OCI-LY1 (cell line): ENCODE data around the gene LAMA3.

ENCODE experiments used
- H2AFZ ChIP-seq: fragments of 200-600 bp; sonication (generic), shearing (Covaris generic); 2 replicates; pipeline ENCODE4 v1.6.0; 2014; ENCODE audit warnings: antibody characterized with exemption, mild to moderate bottlenecking, low read length
- H3F3A ChIP-seq: fragments of 200-600 bp; sonication (generic), shearing (Covaris generic); 2 replicates; pipeline ENCODE4 v1.6.0; 2014; ENCODE audit warnings: mild to moderate bottlenecking, antibody characterized with exemption, low read length, moderate library complexity; ENCODE audit not compliant: insufficient read depth
- H3K27ac ChIP-seq: fragments of 200-600 bp; sonication (generic); 2 replicates; pipeline ENCODE4 v1.5.1; 2014; ENCODE audit warnings: low read length, mixed run types, mild to moderate bottlenecking, low read depth; ENCODE audit not compliant: poor library complexity, severe bottlenecking
- H3K27me3 ChIP-seq: fragments of 200-600 bp; sonication (generic); 2 replicates; pipeline ENCODE4 v1.6.0; 2014; ENCODE audit warnings: antibody characterized with exemption, mild to moderate bottlenecking, low read length, moderate library complexity; ENCODE audit not compliant: insufficient read depth
- H3K36me3 ChIP-seq: fragments of 200-600 bp; sonication (generic); 2 replicates; pipeline ENCODE4 v1.6.1; 2014; ENCODE audit warnings: mild to moderate bottlenecking, antibody characterized with exemption, low read length, moderate library complexity, mixed read lengths; ENCODE audit not compliant: insufficient read depth
- H3K4me1 ChIP-seq: fragments of 200-600 bp; sonication (generic); 2 replicates; pipeline ENCODE4 v1.5.1; 2014; ENCODE audit warnings: mild to moderate bottlenecking, low read length, moderate library complexity; ENCODE audit not compliant: insufficient read depth, severe bottlenecking
- H3K4me2 ChIP-seq: fragments of 200-600 bp; sonication (generic), shearing (Covaris generic); 2 replicates; pipeline ENCODE4 v1.6.1; 2014; ENCODE audit warnings: low read length
- H3K4me3 ChIP-seq: fragments of 200-600 bp; sonication (generic); 2 replicates; pipeline ENCODE4 v1.5.1; 2014; ENCODE audit warnings: low read length, low read depth, mild to moderate bottlenecking, mixed read lengths; ENCODE audit not compliant: poor library complexity, severe bottlenecking
- H3K79me2 ChIP-seq: fragments of 200-600 bp; shearing (Covaris generic); 2 replicates; pipeline ENCODE4 v1.6.1; 2016; ENCODE audit warnings: mixed run types, low read length, mixed read lengths; ENCODE audit not compliant: insufficient read depth
- H3K9ac ChIP-seq: fragments of 200-600 bp; sonication (generic), shearing (Covaris generic); 2 replicates; pipeline ENCODE4 v1.6.1; 2014; ENCODE audit warnings: mild to moderate bottlenecking, low read length, mixed read lengths
- H3K9me2 ChIP-seq: fragments of 200-600 bp; sonication (generic), shearing (Covaris generic); 2 replicates; pipeline ENCODE4 v1.6.1; 2014; ENCODE audit warnings: low read depth, mild to moderate bottlenecking, low read length, mixed read lengths
- H3K9me3 ChIP-seq: fragments of 200-600 bp; shearing (Covaris generic); 2 replicates; pipeline ENCODE4 v1.6.1; 2014; ENCODE audit warnings: low read length, mixed read lengths
- H4K20me1 ChIP-seq: fragments of 200-600 bp; sonication (generic), shearing (Covaris generic); 2 replicates; pipeline ENCODE4 v1.6.0; 2016; ENCODE audit warnings: mild to moderate bottlenecking, low read length; ENCODE audit not compliant: insufficient read depth
- EZH2 ChIP-seq: fragments of 200-600 bp; sonication (generic), shearing (Covaris generic); IDR thresholded peaks from 2 replicates; pipeline ENCODE4 v1.8.0; 2017; ENCODE audit warnings: borderline replicate concordance, mixed run types, mild to moderate bottlenecking, antibody characterized with exemption, low read length, moderate library complexity, mixed read lengths
- TF ChIP-seq, protein P1 (sequence below): fragments of 200-600 bp; sonication (generic), shearing (Covaris generic); IDR thresholded peaks from 2 replicates; pipeline ENCODE4 v1.5.1; 2017; ENCODE audit warnings: mild to moderate bottlenecking, antibody characterized with exemption, low read length, moderate library complexity, mixed read lengths

Gene LAMA3

DNA sequence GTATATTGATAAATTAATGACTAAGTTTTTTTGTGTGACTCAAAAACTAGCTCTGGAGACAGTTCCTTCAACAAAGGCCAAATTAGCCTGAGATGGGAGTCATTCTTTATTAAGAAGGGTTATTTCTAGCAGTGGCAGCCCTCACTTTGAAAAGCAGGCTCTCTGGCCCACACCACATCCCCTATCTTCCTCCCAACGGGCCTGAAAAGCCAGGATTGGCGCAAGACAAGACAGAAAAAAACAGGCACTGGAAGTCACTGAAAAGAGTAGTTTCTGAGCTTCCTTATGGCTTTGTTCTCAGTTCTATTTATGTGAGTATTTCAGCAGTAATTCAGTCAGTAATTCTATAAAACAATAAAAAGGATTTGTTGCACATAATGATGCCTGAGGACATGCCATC lies 149.0 kb downstream of the LAMA3 start:
- Histone ChIP-seq H3K27ac (no peak overlapping the region), H3K4me1 (no peaks in the 10 kb centered on the region), H3K79me2 (no peaks in the 10 kb centered on the region), H3K9ac (no peak overlapping the region), H3K36me3 (no peaks in the 10 kb centered on the region), H3K4me2 (no peak overlapping the region), H2AFZ (no peak overlapping the region), H3K9me3 (no peaks in the 10 kb centered on the region), H3K27me3 (no peaks in the 10 kb centered on the region), H4K20me1 (no peaks in the 10 kb centered on the region), H3F3A (no peaks in the 10 kb centered on the region), H3K9me2 (no peaks in the 10 kb centered on the region), H3K4me3 (no peak overlapping the region)
- no peak for TF ChIP-seq EZH2
- TF ChIP-seq, protein P1, sequence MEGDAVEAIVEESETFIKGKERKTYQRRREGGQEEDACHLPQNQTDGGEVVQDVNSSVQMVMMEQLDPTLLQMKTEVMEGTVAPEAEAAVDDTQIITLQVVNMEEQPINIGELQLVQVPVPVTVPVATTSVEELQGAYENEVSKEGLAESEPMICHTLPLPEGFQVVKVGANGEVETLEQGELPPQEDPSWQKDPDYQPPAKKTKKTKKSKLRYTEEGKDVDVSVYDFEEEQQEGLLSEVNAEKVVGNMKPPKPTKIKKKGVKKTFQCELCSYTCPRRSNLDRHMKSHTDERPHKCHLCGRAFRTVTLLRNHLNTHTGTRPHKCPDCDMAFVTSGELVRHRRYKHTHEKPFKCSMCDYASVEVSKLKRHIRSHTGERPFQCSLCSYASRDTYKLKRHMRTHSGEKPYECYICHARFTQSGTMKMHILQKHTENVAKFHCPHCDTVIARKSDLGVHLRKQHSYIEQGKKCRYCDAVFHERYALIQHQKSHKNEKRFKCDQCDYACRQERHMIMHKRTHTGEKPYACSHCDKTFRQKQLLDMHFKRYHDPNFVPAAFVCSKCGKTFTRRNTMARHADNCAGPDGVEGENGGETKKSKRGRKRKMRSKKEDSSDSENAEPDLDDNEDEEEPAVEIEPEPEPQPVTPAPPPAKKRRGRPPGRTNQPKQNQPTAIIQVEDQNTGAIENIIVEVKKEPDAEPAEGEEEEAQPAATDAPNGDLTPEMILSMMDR = no peak

DNA sequence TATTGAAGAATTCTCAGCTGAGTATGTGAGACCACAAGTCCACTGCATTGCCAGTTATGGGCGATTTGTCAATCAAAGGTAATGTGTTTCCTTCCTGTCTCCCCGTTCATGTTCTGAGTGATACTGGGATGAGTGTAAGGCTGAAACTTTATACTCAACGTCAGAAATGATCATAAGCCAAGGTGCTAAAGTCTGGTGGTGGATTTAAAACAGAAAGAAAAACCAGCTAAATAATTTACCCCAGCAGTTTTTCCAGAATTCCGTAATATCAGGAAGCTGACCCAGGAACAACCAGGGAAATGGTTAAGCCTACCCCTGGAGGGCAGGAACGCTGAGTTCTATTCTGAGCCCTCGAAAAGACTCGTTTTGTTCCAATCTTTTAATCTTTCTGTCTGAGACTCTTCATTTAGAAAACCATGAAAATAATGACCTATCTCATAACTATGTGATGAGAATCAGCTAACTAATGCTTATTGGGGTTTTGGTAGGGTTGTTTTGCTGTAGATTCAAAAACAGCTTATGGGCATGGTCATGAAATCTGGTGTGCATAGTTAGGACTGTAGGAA lies 149.6 kb downstream of the LAMA3 start:
- no peaks in the 10 kb centered on the region for H3K4me1 ChIP-seq
- TF ChIP-seq EZH2 = no peak
- TF ChIP-seq, protein P1 = no peak
- H2AFZ ChIP-seq = no peak overlapping the region
- no peaks in the 10 kb centered on the region for H3K9me3 ChIP-seq
- H4K20me1 ChIP-seq = no peaks in the 10 kb centered on the region
- H3K79me2 ChIP-seq = no peaks in the 10 kb centered on the region
- no peak overlapping the region for H3K4me2 ChIP-seq
- H3K27ac ChIP-seq = no peak overlapping the region
- H3F3A ChIP-seq = no peaks in the 10 kb centered on the region
- no peak overlapping the region for H3K9ac ChIP-seq
- H3K27me3 ChIP-seq = no peaks in the 10 kb centered on the region
- H3K9me2 ChIP-seq = no peaks in the 10 kb centered on the region
- no peaks in the 10 kb centered on the region for H3K36me3 ChIP-seq
- H3K4me3 ChIP-seq = no peak overlapping the region

DNA sequence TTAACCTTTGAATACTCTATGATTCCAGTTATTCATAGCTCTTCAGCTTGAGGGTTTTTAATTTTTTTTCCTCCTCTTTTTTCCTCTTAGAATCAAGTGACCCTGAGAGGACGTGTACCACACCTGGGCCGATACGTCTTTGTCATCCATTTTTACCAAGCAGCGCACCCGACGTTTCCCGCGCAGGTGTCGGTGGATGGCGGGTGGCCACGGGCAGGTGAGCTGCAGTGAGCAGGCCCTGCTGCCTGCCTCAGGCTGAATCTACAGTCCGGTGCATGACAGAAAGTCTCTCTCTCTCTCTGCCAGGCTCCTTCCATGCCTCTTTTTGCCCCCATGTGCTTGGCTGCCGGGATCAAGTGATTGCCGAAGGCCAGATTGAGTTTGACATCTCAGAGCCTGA lies 153.1 kb downstream of the LAMA3 start:
- Histone ChIP-seq H2AFZ (no peak overlapping the region), H3K4me3 (no peak overlapping the region), H3K27ac (no peak overlapping the region), H3K27me3 (no peaks in the 10 kb centered on the region), H3K36me3 (no peaks in the 10 kb centered on the region), H3K79me2 (no peaks in the 10 kb centered on the region), H3K9me2 (no peaks in the 10 kb centered on the region), H3F3A (no peaks in the 10 kb centered on the region), H3K4me2 (no peak overlapping the region), H4K20me1 (no peaks in the 10 kb centered on the region), H3K9ac (no peak overlapping the region), H3K4me1 (no peaks in the 10 kb centered on the region), H3K9me3 (no peaks in the 10 kb centered on the region)
- TF ChIP-seq, protein P1 = no peak
- TF ChIP-seq EZH2 = no peak
